Transverse colon (tissue), 1 donor: ENCODE measurements around the gene KCTD17.

Source experiments
- EP300 ChIP-seq: sonication (generic); formaldehyde crosslinking; IDR thresholded peaks from one replicate; pipeline ENCODE4 v1.6.1; 2017; ENCODE audit warnings: antibody characterized with exemption, low read depth
- POLR2A ChIP-seq: fragments of 450-650 bp; IDR thresholded peaks from one replicate; pipeline ENCODE4 v1.6.1; 2016; ENCODE audit warnings: antibody characterized with exemption, mild to moderate bottlenecking, moderate library complexity

GRCh38 chr22:37103151-37103550 is 51.6 kb downstream of the KCTD17 start:
- TF ChIP-seq POLR2A (no peak), EP300 (no peak)
